Right atrium auricular region (tissue), 2 donors: Measurements from ENCODE around the gene TRIP12. TPM values are rescaled to one million over a fixed set of nuclear protein-coding genes. Genes with fewer than 3 reads are reported as not detected.
"Not testable (repeated sequence)": the region's sequence is repeated elsewhere in the genome, so short reads cannot be mapped to it uniquely, and the experiment has no call there.

Source experiments
- DNase-seq: peaks from one replicate; pipeline ENCODE4 v3.0.0-alpha.2; 2019; ENCODE audit warnings: low spot score
- H3K27ac ChIP-seq, 2 donors: fragments of 200-600 bp; sonication (generic); 1 replicate in 1 of 2; 2 replicates in 1 of 2; pipeline ENCODE4 v1.5.1; 2016 to 2019
- H3K27me3 ChIP-seq, 2 donors: fragments of 200-600 bp; sonication (generic); one replicate each; pipeline versions ENCODE4 v1.5.1 to v1.6.0; 2017 to 2019
- H3K36me3 ChIP-seq: fragments of 200-600 bp; sonication (generic); one replicate; pipeline ENCODE4 v1.5.1; 2016
- H3K4me1 ChIP-seq, 2 donors: fragments of 200-600 bp; sonication (generic); one replicate each; pipeline versions ENCODE4 v1.5.1 to v1.6.0; 2017 to 2019
- H3K4me3 ChIP-seq, 2 donors: fragments of 200-600 bp; sonication (generic); 1 replicate in 1 of 2; 2 replicates in 1 of 2; pipeline ENCODE4 v1.5.1; 2017 to 2019; ENCODE audit warnings: mild to moderate bottlenecking in 1 of 2, moderate library complexity in 1 of 2
- H3K9me3 ChIP-seq, 2 donors: fragments of 200-600 bp; sonication (generic); one replicate each; pipeline ENCODE4 v1.5.1; 2019
- CTCF ChIP-seq, 2 donors: fragments of 200-600 bp; sonication (generic); IDR thresholded peaks; one replicate each; pipeline ENCODE4 v1.5.1; 2019; ENCODE audit warnings: antibody characterized with exemption in 2 of 2
- total RNA-seq, 2 donors: library from RNA; depleted of rRNA; stranded (reverse); fragments of >200 nt; gene quantifications; one replicate each; pipeline ENCODE4 v1.1.0, GENCODE V29; 2016

TRIP12 gene
- total RNA-seq, 2 donors from 2014 or later: 94.8 to 107 TPM

- no peaks in the 10 kb centered on the region for H3K9me3 ChIP-seq
- H3K4me1 ChIP-seq: peaks cover 0 to 17% of the 10 kb centered on the region in 2 donors
- H3K4me3 ChIP-seq: no peak overlapping the region
- H3K27ac ChIP-seq: peak overlapping the region in 1 of 2 donors; percentile 18
- DNase-seq: no peak
- no peaks in the 10 kb centered on the region for H3K27me3 ChIP-seq
- TF ChIP-seq CTCF (IDR thresholded peaks at IDR 0.05): no peak
- H3K36me3 ChIP-seq: peaks cover 60% of the 10 kb centered on the region
These were observed 123.2 kb downstream of the TRIP12 start for GRCh38 chr2:229798446-229799155.

- Histone ChIP-seq H3K36me3 (peaks cover 88% of the 10 kb centered on the region), H3K4me3 (no peak overlapping the region), H3K4me1 (peaks cover 0 to 9% of the 10 kb centered on the region in 2 donors), H3K9me3 (no peaks in the 10 kb centered on the region), H3K27ac (no peak overlapping the region), H3K27me3 (no peaks in the 10 kb centered on the region)
- DNase-seq: no peak
- TF ChIP-seq CTCF (IDR thresholded peaks at IDR 0.05): no peak
These were observed 126.8 kb downstream of the TRIP12 start for GRCh38 chr2:229795058-229795457.

GRCh38 chr2:229794636-229795035, 127.2 kb downstream of the TRIP12 start:
- no peak for DNase-seq

GRCh38 chr2:229786289-229786688, 135.5 kb downstream of the TRIP12 start:
- not testable (repeated sequence) for DNase-seq, H3K4me3 ChIP-seq, H3K27ac ChIP-seq, H3K4me1 ChIP-seq, H3K27me3 ChIP-seq, H3K9me3 ChIP-seq
- H3K36me3 ChIP-seq: peaks cover 63% of the 10 kb centered on the region

More at GRCh38 chr2:229794636-229795035, 127.2 kb downstream of the TRIP12 start:
- Histone ChIP-seq H3K27ac (no peak overlapping the region), H3K4me1 (peaks cover 0 to 9% of the 10 kb centered on the region in 2 donors), H3K27me3 (no peaks in the 10 kb centered on the region), H3K36me3 (peaks cover 93% of the 10 kb centered on the region), H3K4me3 (no peak overlapping the region), H3K9me3 (no peaks in the 10 kb centered on the region)
- TF ChIP-seq CTCF (IDR thresholded peaks at IDR 0.05): no peak

GRCh38 chr2:229784791-229785190, 137.0 kb downstream of the TRIP12 start:
- Histone ChIP-seq H3K36me3 (peaks cover 50% of the 10 kb centered on the region), H3K4me1 (peaks cover 0 to 8% of the 10 kb centered on the region in 2 donors), H3K4me3 (no peak overlapping the region), H3K9me3 (no peaks in the 10 kb centered on the region), H3K27ac (no peak overlapping the region), H3K27me3 (no peaks in the 10 kb centered on the region)
- DNase-seq: no peak
- no peak for TF ChIP-seq CTCF (IDR thresholded peaks at IDR 0.05)

GRCh38 chr2:229783108-229783721, 138.6 kb downstream of the TRIP12 start:
- no peak overlapping the region for H3K4me3 ChIP-seq
- no peak for DNase-seq
- peaks cover 0 to 8% of the 10 kb centered on the region in 2 donors for H3K4me1 ChIP-seq
- H3K27me3 ChIP-seq: no peaks in the 10 kb centered on the region
- peaks cover 50% of the 10 kb centered on the region for H3K36me3 ChIP-seq
- TF ChIP-seq CTCF (IDR thresholded peaks at IDR 0.05): no peak
- H3K9me3 ChIP-seq: no peaks in the 10 kb centered on the region
- H3K27ac ChIP-seq: no peak overlapping the region
